Measurements from ENCODE around the gene HDAC2. TPM values are rescaled to one million over a fixed set of nuclear protein-coding genes. Genes with fewer than 3 reads are reported as not detected.
"Not testable (repeated sequence)": the region's sequence is repeated elsewhere in the genome, so short reads cannot be mapped to it uniquely, and the experiment has no call there.

The HDAC2 gene
- 100 to 1,000 TPM; 224 to 240 (median 227) TPM for polyA plus RNA-seq (ENCODE audit: insufficient read length in 3 of 3)
- long read RNA-seq, donor 1, full-length matches to known transcripts = 52 of 155 reads
- long read RNA-seq, donor 1, partial matches to known transcripts = 103 of 155 reads
- long read RNA-seq, donor 1, other reads (novel, unspliced or antisense) = 0 of 155 reads
- long read RNA-seq, donor 2, full-length matches to known transcripts = 68 of 166 reads
- long read RNA-seq, donor 2, partial matches to known transcripts = 98 of 166 reads
- long read RNA-seq, donor 2, other reads (novel, unspliced or antisense) = 0 of 166 reads
- long read RNA-seq, donor 3, full-length matches to known transcripts = 50 of 127 reads
- long read RNA-seq, donor 3, partial matches to known transcripts = 77 of 127 reads
- long read RNA-seq, donor 3, other reads (novel, unspliced or antisense) = 0 of 127 reads
- long read RNA-seq, donor 4, full-length matches to known transcripts = 42 of 107 reads
- long read RNA-seq, donor 4, partial matches to known transcripts = 65 of 107 reads
- long read RNA-seq, donor 4, other reads (novel, unspliced or antisense) = 0 of 107 reads
- long read RNA-seq, donor 5, full-length matches to known transcripts = 22 of 89 reads
- long read RNA-seq, donor 5, partial matches to known transcripts = 67 of 89 reads
- long read RNA-seq, donor 5, other reads (novel, unspliced or antisense) = 0 of 89 reads
- long read RNA-seq, donor 6, full-length matches to known transcripts = 48 of 99 reads
- long read RNA-seq, donor 6, partial matches to known transcripts = 51 of 99 reads
- long read RNA-seq, donor 6, other reads (novel, unspliced or antisense) = 0 of 99 reads
- long read RNA-seq, donor 7, full-length matches to known transcripts = 60 of 192 reads
- long read RNA-seq, donor 7, partial matches to known transcripts = 132 of 192 reads
- long read RNA-seq, donor 7, other reads (novel, unspliced or antisense) = 0 of 192 reads
- long read RNA-seq, donor 8, full-length matches to known transcripts = 22 of 65 reads
- long read RNA-seq, donor 8, partial matches to known transcripts = 43 of 65 reads
- long read RNA-seq, donor 8, other reads (novel, unspliced or antisense) = 0 of 65 reads
- long read RNA-seq, donor 9, full-length matches to known transcripts = 51 of 154 reads
- long read RNA-seq, donor 9, partial matches to known transcripts = 103 of 154 reads
- long read RNA-seq, donor 9, other reads (novel, unspliced or antisense) = 0 of 154 reads
- long read RNA-seq, donor 10, full-length matches to known transcripts = 48 of 159 reads
- long read RNA-seq, donor 10, partial matches to known transcripts = 111 of 159 reads
- long read RNA-seq, donor 10, other reads (novel, unspliced or antisense) = 0 of 159 reads
- long read RNA-seq, donor 11, full-length matches to known transcripts = 32 of 136 reads
- long read RNA-seq, donor 11, partial matches to known transcripts = 104 of 136 reads
- long read RNA-seq, donor 11, other reads (novel, unspliced or antisense) = 0 of 136 reads
- long read RNA-seq, donor 12, full-length matches to known transcripts = 74 of 162 reads
- long read RNA-seq, donor 12, partial matches to known transcripts = 88 of 162 reads
- long read RNA-seq, donor 12, other reads (novel, unspliced or antisense) = 0 of 162 reads
- long read RNA-seq, donor 13, full-length matches to known transcripts = 12 of 53 reads
- long read RNA-seq, donor 13, partial matches to known transcripts = 41 of 53 reads
- long read RNA-seq, donor 13, other reads (novel, unspliced or antisense) = 0 of 53 reads
- long read RNA-seq, donor 14, full-length matches to known transcripts = 44 of 261 reads
- long read RNA-seq, donor 14, partial matches to known transcripts = 217 of 261 reads
- long read RNA-seq, donor 14, other reads (novel, unspliced or antisense) = 0 of 261 reads
- long read RNA-seq, donor 15, full-length matches to known transcripts = 86 of 171 reads
- long read RNA-seq, donor 15, partial matches to known transcripts = 85 of 171 reads
- long read RNA-seq, donor 15, other reads (novel, unspliced or antisense) = 0 of 171 reads
- long read RNA-seq, donor 16, full-length matches to known transcripts = 61 of 166 reads
- long read RNA-seq, donor 16, partial matches to known transcripts = 105 of 166 reads
- long read RNA-seq, donor 16, other reads (novel, unspliced or antisense) = 0 of 166 reads

DNA sequence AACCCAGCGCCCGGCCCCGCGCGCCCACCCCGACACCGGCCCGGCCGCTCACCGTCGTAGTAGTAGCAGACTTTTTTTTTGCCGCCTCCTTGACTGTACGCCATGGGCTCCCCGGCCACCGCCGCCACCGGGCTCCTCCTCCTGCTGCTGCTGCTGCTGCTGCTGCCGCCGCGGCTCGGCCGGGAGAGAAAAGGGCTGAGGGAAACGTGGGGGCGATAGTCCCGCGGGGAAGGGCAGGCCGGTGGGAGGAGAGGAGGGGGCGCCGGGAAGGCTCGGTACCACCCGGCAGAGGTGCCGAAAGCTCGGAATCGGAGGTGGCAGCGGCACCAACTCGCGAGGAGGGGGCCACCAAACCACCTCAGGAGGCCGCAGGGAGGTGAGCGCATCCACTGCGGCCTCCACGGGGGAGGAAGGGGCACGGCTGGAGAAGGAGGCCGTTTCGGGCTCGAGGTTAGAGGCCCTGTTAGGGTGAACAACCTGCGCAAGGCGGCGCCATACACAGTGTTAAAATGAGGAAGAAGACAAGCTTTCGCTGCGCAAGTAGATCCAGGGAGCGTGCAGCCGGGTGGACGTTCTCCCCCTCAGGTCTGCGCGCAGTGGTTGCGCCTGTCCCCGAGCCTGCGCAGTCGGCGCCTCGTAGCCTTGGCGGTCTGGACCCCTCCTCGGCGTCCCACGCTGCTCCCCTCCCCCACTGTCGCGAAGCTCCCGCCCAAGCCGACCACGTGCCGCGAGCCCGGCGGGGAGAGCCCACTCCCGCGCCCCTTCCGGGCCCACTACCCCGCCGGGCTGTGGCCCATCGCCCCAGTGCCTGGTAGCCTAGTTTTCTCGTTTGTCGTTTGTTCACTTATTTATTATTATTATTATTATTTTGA, at the start of gene HDAC2:
TSS of gene HDAC2 (minus strand) at position 344 of the 872 bp plus-strand sequence. CDS start at position 104, 240 bp downstream.
- DNase-seq = peak; percentile 82

GRCh38 chr6:114020196-114020595, 49.2 kb upstream of the HDAC2 start:
- DNase-seq = no peak

- DNase-seq = not testable (repeated sequence)
Measured at GRCh38 chr6:114017146-114017545, 46.2 kb upstream of the HDAC2 start.

GRCh38 chr6:114014106-114014505, 43.2 kb upstream of the HDAC2 start:
- not testable (repeated sequence) for DNase-seq

DNA sequence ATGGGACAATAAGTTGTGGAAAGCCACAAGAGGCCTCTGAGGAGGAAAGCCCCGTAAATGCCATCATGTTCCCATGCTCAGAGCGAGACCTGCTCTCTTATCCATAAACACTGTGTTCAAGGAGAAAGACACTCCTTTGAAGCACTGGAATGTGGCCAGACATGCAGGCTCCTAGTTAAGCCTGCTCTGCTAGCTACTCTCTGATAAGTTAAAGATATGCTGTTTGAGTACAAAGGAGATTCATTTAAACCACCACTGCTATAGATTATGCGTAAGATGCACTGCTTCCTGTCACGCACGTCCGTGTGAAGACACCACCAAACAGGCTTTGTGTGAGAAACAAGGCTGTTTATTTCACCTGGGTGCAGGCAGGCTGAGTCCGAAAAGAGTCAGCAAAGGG, 40.5 kb upstream of the HDAC2 start:
- DNase-seq = not testable (repeated sequence)

DNA sequence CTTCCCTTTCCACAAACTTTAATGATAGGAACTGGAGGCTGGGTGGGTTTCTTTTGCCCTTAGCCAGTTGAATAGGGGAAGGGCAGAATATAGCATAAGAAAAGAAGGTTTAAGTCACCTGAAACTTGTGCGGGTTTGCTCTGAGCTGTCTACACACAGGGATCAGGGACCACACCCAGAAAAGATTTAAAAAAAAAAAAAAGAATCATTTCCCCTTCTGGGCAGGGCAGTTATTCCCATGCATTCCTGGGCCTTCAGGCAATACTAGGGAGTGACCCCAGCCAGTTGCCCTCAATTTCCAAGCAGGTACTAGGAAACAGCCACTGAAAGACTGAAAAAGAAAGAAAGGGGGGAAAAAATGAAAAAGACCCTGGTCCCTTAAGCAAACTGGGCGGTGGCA, 39.6 kb upstream of the HDAC2 start:
- no peak for DNase-seq

- no peak for DNase-seq
Measured at GRCh38 chr6:114009192-114009591, 38.2 kb upstream of the HDAC2 start.

- DNase-seq = no peak
Measured at GRCh38 chr6:114008331-114008730, 37.4 kb upstream of the HDAC2 start.

DNA sequence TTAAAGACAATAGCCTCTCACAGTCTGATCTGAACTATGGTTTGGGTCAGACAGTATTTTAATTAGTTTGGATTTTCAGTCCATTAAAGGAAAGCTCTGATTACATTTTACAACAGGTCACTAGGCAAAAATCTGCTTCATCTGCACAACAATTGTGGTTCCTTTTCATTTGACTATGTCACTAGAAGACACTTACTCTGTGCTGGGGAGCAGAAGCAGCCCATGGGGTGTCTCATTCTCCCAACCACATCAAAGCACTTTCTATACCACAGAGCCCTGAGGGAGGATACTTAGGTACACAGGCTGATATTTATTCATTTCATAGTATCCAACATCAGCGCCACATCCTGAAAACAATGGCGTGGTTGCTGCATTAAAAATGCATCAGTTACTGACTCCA, 36.6 kb upstream of the HDAC2 start:
- no peak for DNase-seq

DNA sequence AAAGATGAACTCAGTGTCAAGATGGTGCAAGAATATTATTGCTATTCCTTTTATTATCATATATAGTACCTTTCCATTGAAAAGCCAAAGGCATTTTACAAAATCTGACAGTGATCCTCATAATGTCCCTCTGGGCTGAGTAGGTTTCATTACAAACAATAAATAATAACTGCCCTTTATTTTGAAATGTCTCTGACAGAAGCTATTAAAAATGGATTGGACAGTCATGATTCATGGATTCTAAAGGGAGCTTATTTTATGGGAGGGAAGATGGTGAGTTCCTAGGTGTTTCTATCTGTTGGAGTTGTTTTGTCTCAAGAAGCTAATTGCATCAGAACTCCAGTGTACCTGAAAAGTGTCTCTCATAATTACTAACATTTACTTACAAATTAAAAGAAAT, 30.4 kb upstream of the HDAC2 start:
- no peak for DNase-seq

DNA sequence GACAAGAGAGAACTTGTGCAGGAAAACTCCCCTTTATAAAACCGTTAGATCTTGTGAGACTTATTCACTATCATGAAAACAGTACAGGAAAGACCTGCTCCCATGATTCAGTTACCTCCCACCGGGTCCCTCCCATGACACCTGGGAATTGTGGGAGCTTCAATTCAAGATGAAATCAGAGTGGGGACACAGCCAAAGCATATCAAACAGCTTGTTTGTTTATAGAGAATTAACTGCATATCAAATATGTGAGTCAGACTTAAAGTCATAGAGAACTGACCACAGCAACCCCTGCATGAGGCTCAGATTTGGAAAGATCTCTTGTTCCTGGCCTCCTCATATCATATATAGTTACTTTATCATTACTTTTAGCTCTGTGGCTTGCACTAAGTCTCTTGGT, 29.1 kb upstream of the HDAC2 start:
- no peak for DNase-seq

DNA sequence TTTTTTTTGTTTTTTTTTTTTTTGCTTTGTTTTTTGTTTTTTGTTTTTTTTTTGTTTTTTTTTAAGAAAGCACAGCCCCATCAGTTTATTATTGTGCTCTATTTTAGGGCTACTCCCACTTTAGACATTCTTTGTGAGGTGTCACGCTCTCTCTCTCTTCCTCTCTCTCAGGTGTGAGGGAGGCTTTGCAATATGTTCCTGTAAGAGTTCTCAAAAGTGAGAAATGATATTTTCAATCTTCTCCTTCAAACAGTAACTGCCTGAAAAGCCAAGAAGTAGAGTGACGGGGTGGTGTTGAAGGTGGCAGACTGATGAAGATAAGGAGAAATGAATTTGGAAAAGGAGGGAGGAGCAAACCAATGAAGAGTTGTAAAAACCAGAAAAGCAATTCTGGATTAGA, 28.3 kb upstream of the HDAC2 start:
- no peak for DNase-seq

GRCh38 chr6:113998811-113999210, 27.9 kb upstream of the HDAC2 start:
- DNase-seq = no peak

DNA sequence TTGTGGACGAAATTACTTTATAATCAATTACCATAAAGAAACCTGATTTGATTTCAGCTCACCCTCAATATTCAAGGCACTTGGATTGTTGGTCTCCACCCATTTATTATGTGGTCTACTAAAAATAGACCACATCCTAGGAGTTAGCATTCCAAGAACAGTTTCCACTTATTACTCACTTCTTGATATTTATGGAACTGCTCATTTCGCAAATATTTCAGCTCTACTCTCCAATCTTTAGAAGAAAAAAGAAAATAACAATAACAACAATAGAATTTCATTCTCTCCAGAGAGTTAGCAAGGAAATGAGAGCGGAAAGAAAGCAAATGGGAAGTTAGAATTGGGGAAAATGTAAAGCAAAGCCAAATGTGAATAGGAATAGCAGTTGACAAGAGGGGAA, 26.2 kb upstream of the HDAC2 start:
- no peak for DNase-seq

DNA sequence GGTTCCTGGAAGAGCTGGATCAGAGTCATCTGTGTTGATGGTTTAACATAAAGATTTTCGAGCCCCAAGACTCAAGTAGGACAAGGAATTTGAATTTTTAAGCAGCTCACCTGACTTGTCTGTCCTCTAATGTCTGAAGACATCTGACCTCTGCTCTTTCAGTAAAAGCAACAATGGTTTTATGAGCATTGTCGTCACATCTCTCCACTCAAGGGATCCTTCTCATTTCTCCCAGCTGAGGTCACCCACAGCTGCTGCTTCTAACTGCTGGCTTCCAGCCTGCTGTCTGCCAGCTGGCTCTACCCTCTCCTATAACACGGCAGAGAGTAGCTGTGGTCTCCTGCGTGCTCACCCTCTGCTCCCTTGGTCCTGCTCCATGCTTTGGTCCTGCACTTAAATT, 24.7 kb upstream of the HDAC2 start:
- DNase-seq = peak; percentile 37

DNA sequence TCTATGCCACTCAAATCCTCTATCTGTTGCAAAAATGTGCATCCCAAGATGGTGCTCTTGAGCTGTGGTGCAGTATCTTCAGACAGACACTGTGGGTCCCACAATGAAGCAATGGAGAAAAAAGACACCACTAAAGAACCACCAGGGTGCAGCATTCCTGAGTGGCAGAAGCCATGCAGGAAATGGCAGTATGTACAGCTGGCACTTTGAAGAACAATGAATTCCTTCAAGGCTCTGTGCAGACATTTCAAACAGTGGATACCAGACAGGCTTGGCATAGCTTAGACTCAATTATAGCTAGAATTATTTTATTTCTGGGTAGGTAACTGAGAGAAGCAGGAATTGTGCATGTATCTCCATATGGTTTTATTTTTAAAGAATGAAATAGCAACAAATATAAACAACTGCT, 24.0 kb upstream of the HDAC2 start:
- DNase-seq = peak; percentile 26

DNA sequence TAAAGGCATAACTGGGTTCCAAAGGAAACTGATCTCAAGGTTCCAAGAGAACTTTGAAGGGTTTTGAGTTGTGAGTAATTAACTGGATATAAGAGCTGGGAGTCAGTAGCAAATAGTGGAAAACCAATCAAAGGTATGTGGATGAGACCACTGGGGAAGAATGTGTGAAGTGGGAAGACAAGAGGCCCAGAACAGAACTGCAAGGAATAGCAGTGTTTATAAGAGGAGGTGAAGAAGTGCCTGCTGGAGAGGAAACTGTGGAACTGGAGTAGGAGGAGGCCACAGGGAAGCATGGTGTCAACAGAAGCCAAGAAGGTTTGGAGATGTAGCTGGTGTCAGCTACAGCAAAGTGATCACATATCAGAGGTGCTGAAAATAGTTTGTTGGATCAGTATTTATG, 18.7 kb upstream of the HDAC2 start:
- no peak for DNase-seq

DNA sequence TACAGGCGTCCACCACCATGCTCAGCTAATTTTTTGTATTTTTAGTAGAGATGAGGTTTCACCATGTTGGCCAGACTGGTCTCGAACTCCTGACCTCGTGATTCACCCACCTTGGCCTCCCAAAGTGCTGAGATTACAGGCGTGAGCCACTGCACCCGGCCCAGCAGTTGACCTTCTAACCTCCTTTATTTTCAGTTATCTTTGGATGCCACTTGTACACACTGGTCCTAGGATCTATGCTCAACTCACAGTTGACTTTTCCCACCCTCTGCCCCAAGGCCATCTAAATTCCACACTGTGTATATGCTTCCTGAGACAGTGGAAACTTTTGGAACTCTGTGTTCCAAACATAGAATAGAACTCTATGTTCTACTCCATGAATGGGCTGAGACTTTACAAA, 11.7 kb upstream of the HDAC2 start:
- DNase-seq = not testable (repeated sequence)

DNA sequence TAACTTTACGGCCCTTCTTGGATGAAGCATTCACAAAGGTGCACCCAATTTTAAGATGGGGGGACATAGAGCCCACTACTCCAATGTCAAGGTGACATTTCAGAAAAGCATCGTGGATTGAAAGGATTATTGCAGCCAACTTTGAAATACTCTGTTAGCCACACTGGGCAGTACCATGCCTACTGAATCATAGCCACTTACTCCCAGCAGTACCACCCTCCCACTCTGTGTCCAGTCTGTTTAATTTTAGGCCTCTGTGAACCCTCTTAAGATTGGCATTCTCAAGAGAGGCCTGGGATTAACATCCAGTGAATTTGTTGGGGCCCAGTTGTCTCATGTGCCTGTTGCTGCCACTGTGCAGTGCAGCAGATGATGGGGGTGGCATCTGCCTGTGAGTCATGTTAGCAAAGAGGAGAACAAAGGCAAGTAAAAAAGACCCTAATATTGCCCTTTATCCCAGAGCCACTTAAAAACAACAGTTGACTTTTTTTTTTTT, 11.2 kb upstream of the HDAC2 start:
- DNase-seq = no peak
